Psoas muscle (tissue), 8 donors: ENCODE measurements around the gene DDX21. TPM values are rescaled to one million over a fixed set of nuclear protein-coding genes. Genes with fewer than 3 reads are reported as not detected.

Source experiments
- ATAC-seq, 4 donors: fragments of 200-7000 bp; cut with Tn5 transposase; one replicate each; pipeline ENCODE4 v1.9.1; 2020; ENCODE audit warnings: moderate library complexity in 3 of 4, mild to moderate bottlenecking in 2 of 4
- DNase-seq, 2 donors: peaks; one replicate each; pipeline ENCODE4 v3.0.0-alpha.2; 2020
- H3K27ac ChIP-seq: fragments of 200-600 bp; one replicate; pipeline ENCODE4 v1.8.0; 2022
- H3K27me3 ChIP-seq, 3 donors: fragments of 200-600 bp in 1 of 3; one replicate each; pipeline versions ENCODE4 v1.6.1 to v1.8.0; 2013 to 2022; ENCODE audit warnings: low read length in 2 of 3, mild to moderate bottlenecking in 2 of 3, moderate library complexity in 1 of 3; ENCODE audit not compliant: insufficient read depth in 3 of 3
- H3K36me3 ChIP-seq, 2 donors: fragments of 200-600 bp in 1 of 2; one replicate each; pipeline versions ENCODE4 v1.6.1 to v1.8.0; 2013 to 2022; ENCODE audit warnings: low read depth in 1 of 2, mild to moderate bottlenecking in 1 of 2, moderate library complexity in 1 of 2; ENCODE audit not compliant: insufficient read depth in 1 of 2
- H3K4me1 ChIP-seq: fragments of 200-600 bp; one replicate; pipeline ENCODE4 v1.8.0; 2022
- H3K4me3 ChIP-seq: fragments of 200-600 bp; one replicate; pipeline ENCODE4 v1.8.0; 2022; ENCODE audit warnings: mild to moderate bottlenecking
- H3K9me3 ChIP-seq: fragments of 200-600 bp; one replicate; pipeline ENCODE4 v1.8.0; 2022
- whole genome bisulfite sequencing, 3 donors: extraction: QIAGEN DNeasy Blood & Tissue Kit; methylation state at CpG; one replicate each; pipeline versions ENCODE4 v1.1.6 to v1.1.7; 2013; 5-methylcytosine and 5-hydroxymethylcytosine counted together
- intact Hi-C, 2 donors: fragments of 100-400 bp; cut with DNase I; formaldehyde crosslinking; loops; one replicate each; pipeline versions ENCODE4 v1.11.0 to v1.14.2; 2022
- polyA plus RNA-seq, 3 donors: library from polyadenylated mRNA; stranded (reverse); fragments of 200-250 nt; gene quantifications; one replicate each; pipeline ENCODE4 v1.2.3, GENCODE V29; 2013
- total RNA-seq, 4 donors: library from RNA; stranded (reverse); fragmentation: NEBNext Ultra II Directional in 2 of 4; extraction: Animal tissue kit (Norgen Biotek cat#: 25700) in 2 of 4; gene quantifications; one replicate each; pipeline versions ENCODE4 v1.2.1 to v1.2.4, GENCODE V29; 2021 to 2023
- TF ChIP-seq, protein P1 (sequence below): fragments of 200-600 bp; IDR thresholded peaks from one replicate; pipeline ENCODE4 v1.8.0; 2022; ENCODE audit warnings: antibody characterized with exemption
- donor health status: healthy with polysubstance abuse.
- donor health status: DM: no; HTN: no; CAD: no; lungs with moderate emphysema.
- donor health status: Bipolar disorder and iron deficiency.
- donor health status: healthy.
- donor health status: DM: yes; HTN: yes; CAD: no.
- donor health status: DM: no; HTN: no; CAD: no.
- donor health status: DM: no; HTN: no; CAD: no.
- donor health status: DM: yes; HTN: yes; CAD: no.

Gene DDX21
- total and polyA plus RNA-seq, 7 donors = 30.8 to 120 (median 76.1) TPM

DNA sequence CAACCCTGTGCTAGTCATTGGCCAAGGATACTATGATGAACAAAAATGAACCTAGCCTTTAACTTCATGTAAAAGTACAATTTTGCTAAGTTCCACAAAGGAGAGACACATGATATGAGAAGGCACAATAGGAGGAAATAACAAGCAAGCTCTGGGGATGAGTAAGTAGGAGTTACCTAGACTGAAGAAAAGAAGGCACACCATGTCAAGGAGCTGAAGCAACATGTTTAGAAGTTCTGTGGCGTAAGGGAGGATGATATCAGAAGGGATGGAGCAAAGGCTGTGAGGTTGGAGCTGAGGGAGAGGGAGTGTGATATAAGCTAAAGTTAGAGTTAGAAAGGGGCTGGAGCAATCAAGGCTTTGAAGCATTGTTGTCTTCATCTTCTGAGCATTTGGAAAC lies 58.2 kb downstream of the DDX21 start:
- no peaks in the 10 kb centered on the region for H3K9me3 ChIP-seq
- no peaks in the 10 kb centered on the region for H3K27me3 ChIP-seq
- WGBS, 3 donors = 97 to 100% (median 98%) methylated on average over 1 of the region's 1 CpG
- H3K4me3 ChIP-seq = no peak overlapping the region
- peaks cover 0 to 84% of the 10 kb centered on the region in 2 donors for H3K36me3 ChIP-seq
- TF ChIP-seq, protein P1, sequence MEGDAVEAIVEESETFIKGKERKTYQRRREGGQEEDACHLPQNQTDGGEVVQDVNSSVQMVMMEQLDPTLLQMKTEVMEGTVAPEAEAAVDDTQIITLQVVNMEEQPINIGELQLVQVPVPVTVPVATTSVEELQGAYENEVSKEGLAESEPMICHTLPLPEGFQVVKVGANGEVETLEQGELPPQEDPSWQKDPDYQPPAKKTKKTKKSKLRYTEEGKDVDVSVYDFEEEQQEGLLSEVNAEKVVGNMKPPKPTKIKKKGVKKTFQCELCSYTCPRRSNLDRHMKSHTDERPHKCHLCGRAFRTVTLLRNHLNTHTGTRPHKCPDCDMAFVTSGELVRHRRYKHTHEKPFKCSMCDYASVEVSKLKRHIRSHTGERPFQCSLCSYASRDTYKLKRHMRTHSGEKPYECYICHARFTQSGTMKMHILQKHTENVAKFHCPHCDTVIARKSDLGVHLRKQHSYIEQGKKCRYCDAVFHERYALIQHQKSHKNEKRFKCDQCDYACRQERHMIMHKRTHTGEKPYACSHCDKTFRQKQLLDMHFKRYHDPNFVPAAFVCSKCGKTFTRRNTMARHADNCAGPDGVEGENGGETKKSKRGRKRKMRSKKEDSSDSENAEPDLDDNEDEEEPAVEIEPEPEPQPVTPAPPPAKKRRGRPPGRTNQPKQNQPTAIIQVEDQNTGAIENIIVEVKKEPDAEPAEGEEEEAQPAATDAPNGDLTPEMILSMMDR = no peak
- no peak overlapping the region for H3K27ac ChIP-seq
- ATAC-seq = no peak
- DNase-seq = no peak
- intact Hi-C loops = no loop called here
- H3K4me1 ChIP-seq = no peaks in the 10 kb centered on the region

DNA sequence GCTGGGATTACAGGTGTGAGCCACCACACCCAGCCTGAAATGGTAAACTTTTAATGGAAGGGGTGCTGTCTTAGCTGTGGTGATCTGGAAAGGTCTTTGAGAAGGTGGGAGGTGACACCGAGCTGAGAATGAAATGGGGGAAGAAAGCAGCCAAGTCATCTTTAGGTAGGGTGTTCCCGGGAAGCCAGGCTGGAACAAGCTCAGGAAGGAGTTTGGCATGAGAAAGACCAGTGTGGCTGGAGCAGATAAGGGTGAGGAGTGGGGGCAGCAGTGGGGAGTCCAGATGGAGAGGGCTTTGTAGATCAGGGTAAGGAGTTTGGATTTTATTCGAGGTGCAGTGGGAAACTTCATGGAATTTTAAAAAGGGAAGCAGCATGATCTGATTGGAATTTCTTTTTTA lies 62.6 kb downstream of the DDX21 start:
- TF ChIP-seq, protein P1 = no peak
- no peak for ATAC-seq
- intact Hi-C loops = no loop called here
- Histone ChIP-seq H3K36me3 (peaks cover 0 to 41% of the 10 kb centered on the region in 2 donors), H3K4me3 (no peak overlapping the region), H3K4me1 (no peaks in the 10 kb centered on the region), H3K9me3 (no peaks in the 10 kb centered on the region), H3K27ac (no peak overlapping the region), H3K27me3 (no peaks in the 10 kb centered on the region)
- 77 to 95% (median 89%) methylated on average over 3 of the region's 3 CpGs for WGBS, 3 donors
- no peak for DNase-seq

DNA sequence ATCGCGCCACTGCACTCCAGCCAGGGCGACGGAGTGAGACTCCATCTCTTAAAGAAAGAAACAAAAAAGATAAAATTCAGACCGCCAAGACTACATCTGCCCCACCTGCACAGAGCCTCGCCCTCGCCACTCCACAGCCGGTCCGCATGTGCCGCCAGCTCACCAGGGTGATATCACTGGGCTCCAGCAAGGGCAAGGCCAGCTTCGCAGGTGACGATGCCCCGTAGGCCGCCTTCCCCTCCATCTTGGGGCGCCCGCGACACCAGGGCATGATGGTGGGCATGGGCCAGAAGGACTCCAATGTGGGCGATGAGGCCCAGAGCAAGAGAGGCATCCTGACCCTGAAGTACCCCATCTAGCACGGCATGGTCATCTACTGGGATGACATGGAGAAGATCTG lies 66.6 kb downstream of the DDX21 start:
- TF ChIP-seq, protein P1 = no peak
- H3K4me1 ChIP-seq = no peaks in the 10 kb centered on the region
- DNase-seq = no peak
- ATAC-seq = no peak
- H3K4me3 ChIP-seq = no peak overlapping the region
- H3K27me3 ChIP-seq = no peaks in the 10 kb centered on the region
- H3K27ac ChIP-seq = no peak overlapping the region
- 96 to 98% (median 97%) methylated on average over 19 of the region's 19 CpGs for WGBS, 3 donors
- H3K36me3 ChIP-seq = peaks cover 0 to 8% of the 10 kb centered on the region in 2 donors
- intact Hi-C loops = no loop called here
- no peaks in the 10 kb centered on the region for H3K9me3 ChIP-seq

DNA sequence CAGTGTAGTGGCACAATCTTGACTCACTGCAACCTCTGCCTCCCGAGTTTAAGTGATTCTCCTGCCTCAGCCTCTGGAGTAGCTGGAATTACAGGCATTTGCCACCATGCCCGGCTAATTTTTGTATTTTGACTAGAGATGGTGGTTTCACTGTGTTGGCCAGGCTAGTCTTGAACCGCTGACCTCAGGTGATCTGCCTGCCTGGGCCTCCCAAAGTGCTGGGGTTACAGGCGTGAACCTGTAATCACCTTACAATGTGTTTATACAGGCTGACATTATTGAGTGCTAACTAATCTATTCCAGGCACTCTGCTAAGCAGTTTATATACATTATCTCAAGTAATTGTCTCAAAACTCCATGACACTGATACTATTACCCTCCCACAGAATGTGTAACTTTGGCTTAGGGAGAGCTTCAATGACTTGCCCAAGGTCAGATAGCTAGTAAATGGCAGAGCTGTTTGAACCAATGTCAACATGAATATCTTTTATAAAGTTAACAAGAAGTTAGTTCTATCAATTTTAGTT lies 69.5 kb downstream of the DDX21 start:
- intact Hi-C loops = no loop called here
- 79 to 85% (median 85%) methylated on average over 4 of the region's 4 CpGs for WGBS, 3 donors

More for the DNA sequence above, 69.5 kb downstream of the DDX21 start:
- Histone ChIP-seq H3K27me3 (no peaks in the 10 kb centered on the region), H3K36me3 (no peaks in the 10 kb centered on the region), H3K27ac (no peak overlapping the region), H3K4me3 (no peak overlapping the region), H3K4me1 (no peaks in the 10 kb centered on the region), H3K9me3 (no peaks in the 10 kb centered on the region)
- ATAC-seq (no peak), DNase-seq (no peak)
- TF ChIP-seq, protein P1 = no peak
